Measurements from ENCODE around the gene CBY2. TPM values are rescaled to one million over a fixed set of nuclear protein-coding genes. Genes with fewer than 3 reads are reported as not detected.

Gene CBY2
- polyA plus RNA-seq, 1 donor from 2014 or later, result not detected

GRCh38 chr13:45732916-45733315 is 30.8 kb downstream of the CBY2 start:
- H3K9me3 ChIP-seq (ENCODE audit: low read length), result no peaks in the 10 kb centered on the region
- no peaks in the 10 kb centered on the region for H4K20me1 ChIP-seq (ENCODE audit: insufficient read depth)
- H3K27me3 ChIP-seq (ENCODE audit: insufficient read depth, low read depth, low read length), result no peaks in the 10 kb centered on the region
- no peak overlapping the region for H2AFZ ChIP-seq (ENCODE audit: low read depth, low read length)
- no peaks in the 10 kb centered on the region for H3K79me2 ChIP-seq (replicated peaks; ENCODE audit: insufficient read depth, low read length)
- no peak overlapping the region for H3K27ac ChIP-seq (ENCODE audit: low read length)
- H3F3A ChIP-seq (ENCODE audit: insufficient read depth, low read length, poor library complexity, severe bottlenecking), result no peaks in the 10 kb centered on the region
- no peaks in the 10 kb centered on the region for H3K36me3 ChIP-seq (ENCODE audit: insufficient read depth, low read length)
- H3K4me3 ChIP-seq (ENCODE audit: low read length), result peak overlapping the region; percentile 6
- H3K4me2 ChIP-seq (ENCODE audit: low read length), result no peak overlapping the region
- no peak overlapping the region for H3K9ac ChIP-seq (ENCODE audit: low read length)
- H3K9me2 ChIP-seq (ENCODE audit: insufficient read depth, low read length), result no peaks in the 10 kb centered on the region
- TF ChIP-seq POLR2AphosphoS5 (IDR thresholded peaks at IDR 0.05), result no peak
- TF ChIP-seq SMC3 (conservative IDR thresholded peaks at IDR 0.05; ENCODE audit: poor library complexity), result no peak
- no peak for TF ChIP-seq MXI1 (conservative IDR thresholded peaks at IDR 0.05; ENCODE audit: poor library complexity, severe bottlenecking)
- TF ChIP-seq RAD21 (conservative IDR thresholded peaks at IDR 0.05), result no peak
- no peak for TF ChIP-seq TAF1 (IDR thresholded peaks at IDR 0.05; ENCODE audit: low read depth)
- TF ChIP-seq EZH2 (IDR thresholded peaks at IDR 0.05; ENCODE audit: borderline replicate concordance, insufficient read depth, low read length, poor library complexity, severe bottlenecking), result no peak
- no peak for TF ChIP-seq EP300 (conservative IDR thresholded peaks at IDR 0.05; ENCODE audit: poor library complexity, severe bottlenecking)
- TF ChIP-seq CTCF (IDR thresholded peaks at IDR 0.05; ENCODE audit: poor library complexity, severe bottlenecking), result no peak
- TF ChIP-seq, protein P1, sequence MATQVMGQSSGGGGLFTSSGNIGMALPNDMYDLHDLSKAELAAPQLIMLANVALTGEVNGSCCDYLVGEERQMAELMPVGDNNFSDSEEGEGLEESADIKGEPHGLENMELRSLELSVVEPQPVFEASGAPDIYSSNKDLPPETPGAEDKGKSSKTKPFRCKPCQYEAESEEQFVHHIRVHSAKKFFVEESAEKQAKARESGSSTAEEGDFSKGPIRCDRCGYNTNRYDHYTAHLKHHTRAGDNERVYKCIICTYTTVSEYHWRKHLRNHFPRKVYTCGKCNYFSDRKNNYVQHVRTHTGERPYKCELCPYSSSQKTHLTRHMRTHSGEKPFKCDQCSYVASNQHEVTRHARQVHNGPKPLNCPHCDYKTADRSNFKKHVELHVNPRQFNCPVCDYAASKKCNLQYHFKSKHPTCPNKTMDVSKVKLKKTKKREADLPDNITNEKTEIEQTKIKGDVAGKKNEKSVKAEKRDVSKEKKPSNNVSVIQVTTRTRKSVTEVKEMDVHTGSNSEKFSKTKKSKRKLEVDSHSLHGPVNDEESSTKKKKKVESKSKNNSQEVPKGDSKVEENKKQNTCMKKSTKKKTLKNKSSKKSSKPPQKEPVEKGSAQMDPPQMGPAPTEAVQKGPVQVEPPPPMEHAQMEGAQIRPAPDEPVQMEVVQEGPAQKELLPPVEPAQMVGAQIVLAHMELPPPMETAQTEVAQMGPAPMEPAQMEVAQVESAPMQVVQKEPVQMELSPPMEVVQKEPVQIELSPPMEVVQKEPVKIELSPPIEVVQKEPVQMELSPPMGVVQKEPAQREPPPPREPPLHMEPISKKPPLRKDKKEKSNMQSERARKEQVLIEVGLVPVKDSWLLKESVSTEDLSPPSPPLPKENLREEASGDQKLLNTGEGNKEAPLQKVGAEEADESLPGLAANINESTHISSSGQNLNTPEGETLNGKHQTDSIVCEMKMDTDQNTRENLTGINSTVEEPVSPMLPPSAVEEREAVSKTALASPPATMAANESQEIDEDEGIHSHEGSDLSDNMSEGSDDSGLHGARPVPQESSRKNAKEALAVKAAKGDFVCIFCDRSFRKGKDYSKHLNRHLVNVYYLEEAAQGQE (IDR thresholded peaks at IDR 0.05; ENCODE audit: borderline replicate concordance), result no peak

DNA sequence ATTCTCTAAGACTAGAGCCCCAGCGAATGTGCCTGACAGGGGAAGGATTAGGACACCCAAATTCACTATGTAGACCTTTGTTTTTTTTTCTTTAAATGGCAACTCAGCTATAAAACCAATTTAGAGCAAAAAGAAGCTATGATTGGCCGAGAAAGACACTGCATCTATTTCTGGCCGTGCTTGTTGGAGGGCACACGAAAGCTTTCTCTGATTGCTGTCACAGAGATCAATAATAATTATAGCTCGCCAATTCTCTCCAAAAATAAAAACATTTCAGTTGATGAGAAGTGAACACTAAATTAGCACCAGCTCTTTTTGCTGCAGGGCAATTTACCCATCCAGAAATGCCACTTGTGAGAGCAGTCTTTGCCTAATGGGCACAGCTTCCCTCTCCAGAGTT is 31.2 kb downstream of the CBY2 start:
- Histone ChIP-seq H3F3A (ENCODE audit: insufficient read depth, low read length, poor library complexity, severe bottlenecking) (no peaks in the 10 kb centered on the region), H2AFZ (ENCODE audit: low read depth, low read length) (no peak overlapping the region), H3K9me3 (ENCODE audit: low read length) (no peaks in the 10 kb centered on the region), H3K79me2 (replicated peaks; ENCODE audit: insufficient read depth, low read length) (no peaks in the 10 kb centered on the region), H3K27me3 (ENCODE audit: insufficient read depth, low read depth, low read length) (no peaks in the 10 kb centered on the region), H3K4me2 (ENCODE audit: low read length) (no peak overlapping the region), H4K20me1 (ENCODE audit: insufficient read depth) (no peaks in the 10 kb centered on the region), H3K4me3 (ENCODE audit: low read length) (no peak overlapping the region), H3K9me2 (ENCODE audit: insufficient read depth, low read length) (no peaks in the 10 kb centered on the region), H3K36me3 (ENCODE audit: insufficient read depth, low read length) (no peaks in the 10 kb centered on the region), H3K9ac (ENCODE audit: low read length) (no peak overlapping the region), H3K27ac (ENCODE audit: low read length) (no peak overlapping the region)
- TF ChIP-seq TAF1 (IDR thresholded peaks at IDR 0.05; ENCODE audit: low read depth) (no peak), EP300 (conservative IDR thresholded peaks at IDR 0.05; ENCODE audit: poor library complexity, severe bottlenecking) (no peak), EZH2 (IDR thresholded peaks at IDR 0.05; ENCODE audit: borderline replicate concordance, insufficient read depth, low read length, poor library complexity, severe bottlenecking) (no peak)
- TF ChIP-seq, protein P1 (IDR thresholded peaks at IDR 0.05; ENCODE audit: borderline replicate concordance), result no peak

Measured in neural cell (in vitro differentiated cells).